Endothelial cell of coronary artery (primary cell): Measurements from ENCODE around the gene CDC40. TPM values are rescaled to one million over a fixed set of nuclear protein-coding genes. Genes with fewer than 3 reads are reported as not detected.

Source experiments
- total RNA-seq: library from RNA; depleted of rRNA; stranded (reverse); fragments of >200 nt; gene quantifications from 2 replicates; pipeline ENCODE4 v1.2.3, GENCODE V29; 2014

Gene CDC40
- 17.0 and 17.2 TPM in 2 replicates for total RNA-seq

GRCh38 chr6:110180228-110181008 is at the start of gene CDC40:
Gene CDC40 (plus strand): TSS chr6:110180427. CDS start chr6:110180445, 18 bp downstream.

DNA sequence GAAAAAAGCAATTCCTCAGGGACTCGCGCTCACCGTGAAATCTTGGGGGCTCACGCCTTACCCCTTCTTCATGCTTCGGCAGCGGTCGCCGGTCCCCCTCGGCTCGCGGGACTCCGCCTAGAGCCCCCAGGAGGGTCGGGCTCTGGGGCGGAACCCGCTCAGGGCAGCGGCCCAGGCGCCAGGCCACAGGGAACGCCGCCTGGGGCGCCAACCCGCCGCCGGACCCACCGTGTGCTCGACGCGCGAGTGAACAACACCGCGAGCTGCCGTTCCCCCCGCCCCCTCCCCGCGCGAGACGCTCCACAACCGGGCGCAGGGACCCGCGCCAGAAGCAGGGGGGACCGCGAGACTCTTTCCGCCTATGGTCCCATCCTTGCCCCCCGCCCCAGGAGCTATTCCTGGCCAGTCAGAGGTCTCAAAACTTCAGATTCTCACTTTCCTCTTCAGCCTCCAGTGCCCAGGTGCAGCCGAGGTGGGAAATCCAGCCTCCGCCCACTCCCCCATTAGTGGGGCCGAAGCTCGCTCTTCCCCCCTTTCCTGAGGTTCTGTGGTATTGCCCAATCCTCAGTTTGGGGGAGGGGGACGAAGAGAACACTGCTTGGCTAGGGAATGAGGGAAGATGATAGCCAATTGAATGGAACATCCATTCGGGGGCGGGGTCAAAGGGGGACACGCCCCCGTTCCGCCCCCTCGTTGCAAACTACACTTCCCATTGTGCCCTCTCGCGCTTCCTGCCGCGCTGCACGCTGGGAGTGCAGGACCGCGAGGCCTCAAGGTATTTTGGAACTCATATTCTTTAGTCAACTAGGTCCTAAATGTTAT is 610 bp upstream of the CDC40 start, which contains the start of gene WASF1:
TSS of gene WASF1 (minus strand) at position 265 of the 822 bp plus-strand sequence. CDS start 52,069 bp downstream, outside the sequence.

Other genes with a start within 250 kb of the CDC40 start
- gene GPR6, start 202.1 kb upstream of the CDC40 start, total RNA-seq, result not detected in 2 replicates
- 5.3 and 6.6 TPM in 2 replicates for gene WASF1, start 757 bp upstream of the CDC40 start, total RNA-seq
- not detected in 2 replicates for gene METTL24, start 177.9 kb downstream of the CDC40 start, total RNA-seq
- 0.36 and 2.4 TPM in 2 replicates for gene DDO, start 235.1 kb downstream of the CDC40 start, total RNA-seq